Common myeloid progenitor, CD34-positive (primary cell): ENCODE data around the gene OR5I1. TPM values are rescaled to one million over a fixed set of nuclear protein-coding genes. Genes with fewer than 3 reads are reported as not detected.

Experiments
- CTCF ChIA-PET: fragments of 350-600 bp; sonication (Branson Sonifier 250); formaldehyde crosslinking; loops from one replicate; lab custom pipeline; 2021; ENCODE audit warnings: antibody characterized with exemption; lab: Charles Lee
- POLR2A ChIA-PET: fragments of 350-600 bp; sonication (Branson Sonifier 250); formaldehyde crosslinking; loops from one replicate; lab custom pipeline; 2021; ENCODE audit warnings: antibody characterized with exemption; lab: Charles Lee
- DNase-seq, 3 donors: peaks; one replicate each; pipeline versions ENCODE4 v3.0.0 to v3.0.0-alpha.2; 2013
- H3K27ac ChIP-seq, 2 experiments: 1 replicate in 1 of 2; 2 replicates in 1 of 2; pipeline ENCODE4 v1.7.0; 2013; ENCODE audit warnings: inconsistent platforms in 2 of 2, low read length in 2 of 2, mild to moderate bottlenecking in 2 of 2, low read depth in 1 of 2, moderate library complexity in 1 of 2; ENCODE audit not compliant: severe bottlenecking in 2 of 2, insufficient read depth in 1 of 2, poor library complexity in 1 of 2
- H3K27me3 ChIP-seq, 5 experiments: replicated peaks in 2 of 5; 1 replicate in 3 of 5; 2 replicates in 2 of 5; pipeline versions ENCODE4 v1.6.1 to v1.7.0; 2013; ENCODE audit warnings: low read length in 4 of 5, mild to moderate bottlenecking in 2 of 5, moderate library complexity in 2 of 5, inconsistent platforms in 1 of 5; ENCODE audit not compliant: insufficient read depth in 5 of 5, control insufficient read depth in 4 of 5
- H3K36me3 ChIP-seq, 4 experiments: 1 replicate in 2 of 4; 2 replicates in 2 of 4; pipeline versions ENCODE4 v1.6.1 to v1.7.0; 2013; ENCODE audit warnings: low read length in 3 of 4, control low read depth in 1 of 4, mild to moderate bottlenecking in 1 of 4; ENCODE audit not compliant: control insufficient read depth in 4 of 4, insufficient read depth in 4 of 4
- H3K4me1 ChIP-seq, 4 experiments: 1 replicate in 3 of 4; 2 replicates in 1 of 4; pipeline versions ENCODE4 v1.6.1 to v1.7.1; 2013; ENCODE audit warnings: low read length in 3 of 4, mild to moderate bottlenecking in 3 of 4, control low read depth in 1 of 4, inconsistent platforms in 1 of 4, moderate library complexity in 1 of 4; ENCODE audit not compliant: control insufficient read depth in 4 of 4, insufficient read depth in 4 of 4; ENCODE audit errors: control extremely low read depth in 1 of 4
- H3K4me3 ChIP-seq, 7 experiments: 1 replicate in 4 of 7; 2 replicates in 3 of 7; pipeline versions ENCODE4 v1.5.1 to v1.7.0; 2013; ENCODE audit warnings: mild to moderate bottlenecking in 7 of 7, low read length in 6 of 7, moderate library complexity in 6 of 7, inconsistent platforms in 2 of 7, low read depth in 2 of 7, control low read depth in 1 of 7; ENCODE audit not compliant: insufficient read depth in 4 of 7, control insufficient read depth in 1 of 7; ENCODE audit errors: extremely low read depth in 1 of 7
- H3K9me3 ChIP-seq, 5 experiments: 1 replicate in 4 of 5; 2 replicates in 1 of 5; pipeline versions ENCODE4 v1.6.1 to v1.7.1; 2013; ENCODE audit warnings: low read length in 4 of 5, mild to moderate bottlenecking in 2 of 5, inconsistent platforms in 1 of 5, low read depth in 1 of 5, moderate library complexity in 1 of 5; ENCODE audit not compliant: control insufficient read depth in 4 of 5, insufficient read depth in 2 of 5; ENCODE audit errors: control extremely low read depth in 1 of 5
- WGBS: methylation state at CpG from one replicate; pipeline ENCODE4 v1.1.5; 2013; ENCODE audit not compliant: insufficient coverage; 5-methylcytosine and 5-hydroxymethylcytosine counted together
- polyA plus RNA-seq: library from polyadenylated mRNA; unstranded; fragments of 120-200 nt; gene quantifications from one replicate; pipeline ENCODE4 v1.2.1, GENCODE V29; 2013

The OR5I1 gene
- polyA plus RNA-seq, result not detected

- CTCF ChIA-PET, result no interaction called here
- no peaks in the 10 kb centered on the region for H3K4me1 ChIP-seq
- no peaks in the 10 kb centered on the region for H3K9me3 ChIP-seq
- no peak for DNase-seq
- no peak within 1 kb of the TSS for H3K4me3 ChIP-seq
- POLR2A ChIA-PET, result no interaction called here
- H3K27me3 ChIP-seq, result no peaks in the 10 kb centered on the region
- WGBS, result no CpG with 5 or more reads among the region's 2 CpGs
- no peak within 1 kb of the TSS for H3K27ac ChIP-seq
- no peaks in the 10 kb centered on the region for H3K36me3 ChIP-seq
Observed at GRCh38 chr11:55936300-55936699, at the start of gene OR5I1. Gene OR5I1 (minus strand): TSS chr11:55936400. CDS start chr11:55936400, 0 bp downstream.

GRCh38 chr11:55970935-55971334 is 34.7 kb upstream of the OR5I1 start:
- no peak overlapping the region for H3K4me3 ChIP-seq
- CTCF ChIA-PET, result no interaction called here
- DNase-seq, result no peak
- no peaks in the 10 kb centered on the region for H3K36me3 ChIP-seq
- no peak overlapping the region for H3K27ac ChIP-seq
- H3K27me3 ChIP-seq, result no peaks in the 10 kb centered on the region
- no peaks in the 10 kb centered on the region for H3K9me3 ChIP-seq
- POLR2A ChIA-PET, result no interaction called here
- H3K4me1 ChIP-seq, result no peaks in the 10 kb centered on the region
- 100% methylated on average over 3 of the region's 3 CpGs for WGBS

- H3K36me3 ChIP-seq, result no peaks in the 10 kb centered on the region
- POLR2A ChIA-PET, result no interaction called here
- H3K4me3 ChIP-seq, result no peak within 1 kb of the TSS
- 100% methylated on average over 2 of the region's 2 CpGs for WGBS
- no peaks in the 10 kb centered on the region for H3K27me3 ChIP-seq
- H3K4me1 ChIP-seq, result no peaks in the 10 kb centered on the region
- H3K9me3 ChIP-seq, result no peaks in the 10 kb centered on the region
- no peak for DNase-seq
- CTCF ChIA-PET, result no interaction called here
- no peak within 1 kb of the TSS for H3K27ac ChIP-seq
Observed at GRCh38 chr11:55969845-55970244, 33.6 kb upstream of the OR5I1 start, which contains the start of gene OR10AG1. Gene OR10AG1 (minus strand): TSS chr11:55969945. CDS start chr11:55969907, 38 bp downstream.

GRCh38 chr11:55967914-55968313 is 31.7 kb upstream of the OR5I1 start:
- WGBS, result 88% methylated on average over 5 of the region's 5 CpGs
- Histone ChIP-seq H3K9me3 (no peaks in the 10 kb centered on the region), H3K36me3 (no peaks in the 10 kb centered on the region), H3K4me3 (no peak overlapping the region), H3K27me3 (no peaks in the 10 kb centered on the region), H3K4me1 (no peaks in the 10 kb centered on the region), H3K27ac (no peak overlapping the region)
- POLR2A ChIA-PET, result no interaction called here
- no peak for DNase-seq
- CTCF ChIA-PET, result no interaction called here

GRCh38 chr11:55966391-55966790 is 30.2 kb upstream of the OR5I1 start:
- Histone ChIP-seq H3K36me3 (no peaks in the 10 kb centered on the region), H3K27ac (no peak overlapping the region), H3K27me3 (no peaks in the 10 kb centered on the region), H3K9me3 (no peaks in the 10 kb centered on the region), H3K4me3 (no peak overlapping the region), H3K4me1 (no peaks in the 10 kb centered on the region)
- POLR2A ChIA-PET, result no interaction called here
- CTCF ChIA-PET, result no interaction called here
- WGBS, result 57% methylated on average over 1 of the region's 2 CpGs
- no peak for DNase-seq

GRCh38 chr11:55956521-55956920 is 20.3 kb upstream of the OR5I1 start:
- H3K4me1 ChIP-seq, result no peaks in the 10 kb centered on the region
- no CpG with 5 or more reads among the region's 4 CpGs for WGBS
- no peaks in the 10 kb centered on the region for H3K27me3 ChIP-seq
- no peak for DNase-seq
- H3K4me3 ChIP-seq, result no peak overlapping the region
- H3K36me3 ChIP-seq, result no peaks in the 10 kb centered on the region
- CTCF ChIA-PET, result no interaction called here
- no peak overlapping the region for H3K27ac ChIP-seq
- POLR2A ChIA-PET, result no interaction called here
- H3K9me3 ChIP-seq, result no peaks in the 10 kb centered on the region

GRCh38 chr11:55949330-55949729 is 13.1 kb upstream of the OR5I1 start:
- Histone ChIP-seq H3K27me3 (no peaks in the 10 kb centered on the region), H3K27ac (no peak overlapping the region), H3K4me1 (no peaks in the 10 kb centered on the region), H3K4me3 (no peak overlapping the region), H3K36me3 (no peaks in the 10 kb centered on the region), H3K9me3 (no peaks in the 10 kb centered on the region)
- DNase-seq, result no peak
- ChIA-PET CTCF (no interaction called here), POLR2A (no interaction called here)
- WGBS, result 80% methylated on average over 1 of the region's 4 CpGs
